ENCODE measurements around the gene MISFA. TPM values are rescaled to one million over a fixed set of nuclear protein-coding genes. Genes with fewer than 3 reads are reported as not detected.

The MISFA gene
- total RNA-seq, 1 donor from 2014 or later, result 1.6 TPM

Other genes starting within 250 kb of the MISFA start
- gene LDHA, start 205.2 kb upstream of the MISFA start, total RNA-seq (ENCODE audit: low replicate concordance), result 781 and 977 TPM in 2 replicates
- 1.7 and 2.2 TPM in 2 replicates for gene LDHC, start 187.5 kb upstream of the MISFA start, total RNA-seq (ENCODE audit: low replicate concordance)
- not detected in 2 replicates for gene LDHAL6A, start 143.9 kb upstream of the MISFA start, total RNA-seq (ENCODE audit: low replicate concordance)
- gene TSG101, start 72.8 kb upstream of the MISFA start, total RNA-seq (ENCODE audit: low replicate concordance), result 84.6 and 115 TPM in 2 replicates
- gene UEVLD, start 11.1 kb upstream of the MISFA start, total RNA-seq (ENCODE audit: low replicate concordance), result 16.1 and 20.4 TPM in 2 replicates
- 10.8 and 12.3 TPM in 2 replicates for gene SPTY2D1, start 34.6 kb downstream of the MISFA start, total RNA-seq (ENCODE audit: low replicate concordance)
- gene TMEM86A, start 99.0 kb downstream of the MISFA start, total RNA-seq (ENCODE audit: low replicate concordance), result 0.87 TPM in 1 of 2 replicates, not detected in the other
- 0.41 TPM in 1 of 2 replicates, not detected in the other for gene IGSF22, start 126.4 kb downstream of the MISFA start, total RNA-seq (ENCODE audit: low replicate concordance)
- 8.5 and 15.8 TPM in 2 replicates for gene PTPN5, start 192.0 kb downstream of the MISFA start, total RNA-seq (ENCODE audit: low replicate concordance)

Measured in neural progenitor cell (in vitro differentiated cells).